ENCODE measurements around the gene SHROOM3.

The SHROOM3 gene

DNA sequence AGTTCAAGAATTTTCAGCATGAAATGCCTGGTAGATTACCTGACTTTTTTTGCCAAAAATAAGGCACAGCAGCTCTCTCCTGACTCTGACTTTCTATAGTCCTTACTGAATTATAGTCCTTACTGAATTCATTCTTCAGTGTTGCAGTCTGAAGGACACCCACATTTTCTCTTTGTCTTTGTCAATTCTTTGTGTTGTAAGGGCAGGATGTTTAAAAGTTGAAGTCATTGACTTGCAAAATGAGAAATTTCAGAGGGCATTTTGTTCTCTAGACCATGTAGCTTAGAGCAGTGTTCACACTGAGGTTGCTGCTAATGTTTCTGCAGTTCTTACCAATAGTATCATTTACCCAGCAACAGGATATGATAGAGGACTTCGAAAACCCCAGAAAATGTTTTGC, 295.0 kb downstream of the SHROOM3 start:
- Histone ChIP-seq H3K9ac (ENCODE audit: low read depth, low read length) (no peak overlapping the region), H3K4me1 (ENCODE audit: insufficient read depth, low read length) (peaks cover 30% of the 10 kb centered on the region)

GRCh38 chr4:76732246-76732645, 297.2 kb downstream of the SHROOM3 start:
- Histone ChIP-seq H3K9me3 (ENCODE audit: control insufficient read depth, insufficient read depth, low read length) (no peaks in the 10 kb centered on the region), H3K9ac (ENCODE audit: low read depth, low read length) (no peak overlapping the region), H3K36me3 (ENCODE audit: insufficient read depth, low read length) (no peaks in the 10 kb centered on the region), H3K4me1 (ENCODE audit: insufficient read depth, low read length) (peaks cover 18% of the 10 kb centered on the region)

More for the DNA sequence above, 295.0 kb downstream of the SHROOM3 start:
- no peaks in the 10 kb centered on the region for H3K36me3 ChIP-seq (ENCODE audit: insufficient read depth, low read length)
- no peaks in the 10 kb centered on the region for H3K9me3 ChIP-seq (ENCODE audit: control insufficient read depth, insufficient read depth, low read length)

DNA sequence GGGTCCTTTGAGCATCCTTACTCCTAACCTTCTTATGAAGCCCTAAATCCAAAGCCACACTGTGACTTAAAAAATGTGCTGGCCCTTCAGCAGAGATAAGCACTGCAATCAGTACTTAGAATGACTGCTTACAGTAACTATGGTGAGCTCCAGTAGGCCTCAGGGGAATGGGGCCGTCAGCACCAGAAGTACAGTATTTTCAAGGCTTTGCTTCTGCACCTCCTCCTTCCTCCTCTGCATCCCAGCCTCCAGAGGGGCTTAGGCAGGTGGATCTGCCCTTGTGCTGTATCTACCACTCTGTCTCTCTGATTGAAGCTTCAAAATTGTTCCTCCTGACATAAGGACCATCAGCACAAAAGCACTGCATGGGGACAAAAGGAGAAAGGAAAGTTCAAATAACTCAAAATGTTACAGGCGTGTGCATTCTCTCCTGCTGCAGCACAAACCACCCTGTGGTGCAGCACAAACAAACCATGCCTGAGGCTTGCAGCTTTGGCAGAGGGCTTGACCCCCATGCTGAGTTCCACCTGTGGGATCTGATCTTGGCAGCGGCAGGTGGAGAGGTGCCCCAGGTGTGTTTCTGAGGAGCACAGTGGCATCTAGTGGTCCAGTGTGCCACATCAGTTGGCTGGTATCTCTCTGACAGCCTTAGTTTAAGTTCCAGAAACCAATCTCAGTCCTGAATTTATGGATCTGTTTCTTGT, 298.2 kb downstream of the SHROOM3 start:
- no peaks in the 10 kb centered on the region for H3K36me3 ChIP-seq (ENCODE audit: insufficient read depth, low read length)
- H3K9ac ChIP-seq (ENCODE audit: low read depth, low read length): no peak overlapping the region
- peaks cover 18% of the 10 kb centered on the region for H3K4me1 ChIP-seq (ENCODE audit: insufficient read depth, low read length)
- H3K9me3 ChIP-seq (ENCODE audit: control insufficient read depth, insufficient read depth, low read length): no peaks in the 10 kb centered on the region

DNA sequence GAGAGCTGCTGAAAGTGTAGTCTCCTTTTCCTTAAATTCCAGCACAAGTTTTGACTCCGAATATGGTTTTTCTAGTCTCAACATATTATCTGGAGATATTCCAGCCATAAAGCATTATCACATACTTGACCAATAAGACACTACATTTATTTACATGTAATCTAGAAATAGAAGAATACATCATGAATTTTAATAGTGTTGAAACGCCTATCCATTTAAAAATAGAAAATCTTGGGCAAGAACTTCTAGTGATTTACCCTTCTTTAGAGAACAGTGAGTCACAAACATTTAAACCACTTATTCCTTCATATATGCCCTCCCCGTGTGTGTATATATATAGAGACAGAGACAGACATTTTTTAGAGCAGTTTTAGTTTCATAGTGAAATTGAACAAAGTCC, 301.4 kb downstream of the SHROOM3 start:
- 0 out of 2 replicates have a peak, but pooled peaks cover 6% of the 10 kb centered on the region for H3K36me3 ChIP-seq (ENCODE audit: insufficient read depth, low read length)
- no peak overlapping the region for H3K9ac ChIP-seq (ENCODE audit: low read depth, low read length)
- H3K4me1 ChIP-seq (ENCODE audit: insufficient read depth, low read length): no peaks in the 10 kb centered on the region
- H3K9me3 ChIP-seq (ENCODE audit: control insufficient read depth, insufficient read depth, low read length): no peaks in the 10 kb centered on the region

GRCh38 chr4:76737180-76737579, 302.2 kb downstream of the SHROOM3 start:
- H3K9me3 ChIP-seq (ENCODE audit: control insufficient read depth, insufficient read depth, low read length): no peaks in the 10 kb centered on the region
- no peaks in the 10 kb centered on the region for H3K4me1 ChIP-seq (ENCODE audit: insufficient read depth, low read length)
- no peak overlapping the region for H3K9ac ChIP-seq (ENCODE audit: low read depth, low read length)
- H3K36me3 ChIP-seq (ENCODE audit: insufficient read depth, low read length): peaks cover 10% of the 10 kb centered on the region; the same call in 1 of the 2 replicates

DNA sequence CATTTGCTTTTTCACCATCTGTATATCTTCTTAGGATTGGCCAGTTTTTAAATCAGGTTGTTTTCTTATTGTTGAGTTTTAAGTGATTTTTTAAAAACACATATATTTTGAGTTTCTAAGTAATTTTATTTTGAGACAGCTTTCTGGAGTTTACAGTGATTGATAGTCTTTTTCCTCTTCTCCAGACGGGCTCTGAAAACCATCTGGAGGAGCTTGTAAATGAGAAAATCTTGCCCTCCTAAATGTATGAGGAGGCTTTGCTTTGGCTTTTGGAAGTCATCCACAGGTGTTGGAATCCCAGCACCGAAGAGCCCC, 302.7 kb downstream of the SHROOM3 start:
- H3K9ac ChIP-seq (ENCODE audit: low read depth, low read length): no peak overlapping the region
- no peaks in the 10 kb centered on the region for H3K4me1 ChIP-seq (ENCODE audit: insufficient read depth, low read length)
- no peaks in the 10 kb centered on the region for H3K9me3 ChIP-seq (ENCODE audit: control insufficient read depth, insufficient read depth, low read length)
- peaks cover 10% of the 10 kb centered on the region; the same call in 1 of the 2 replicates for H3K36me3 ChIP-seq (ENCODE audit: insufficient read depth, low read length)

- H3K9ac ChIP-seq (ENCODE audit: low read depth, low read length): no peak overlapping the region
Measured at GRCh38 chr4:76738086-76738931, 303.3 kb downstream of the SHROOM3 start.

GRCh38 chr4:76740192-76740591, 305.2 kb downstream of the SHROOM3 start:
- no peaks in the 10 kb centered on the region for H3K9me3 ChIP-seq (ENCODE audit: control insufficient read depth, insufficient read depth, low read length)
- no peaks in the 10 kb centered on the region for H3K4me1 ChIP-seq (ENCODE audit: insufficient read depth, low read length)
- H3K9ac ChIP-seq (ENCODE audit: low read depth, low read length): no peak overlapping the region
- H3K36me3 ChIP-seq (ENCODE audit: insufficient read depth, low read length): peaks cover 10% of the 10 kb centered on the region; the same call in 1 of the 2 replicates

More at GRCh38 chr4:76738086-76738931, 303.3 kb downstream of the SHROOM3 start:
- peaks cover 10% of the 10 kb centered on the region; the same call in 1 of the 2 replicates for H3K36me3 ChIP-seq (ENCODE audit: insufficient read depth, low read length)
- no peaks in the 10 kb centered on the region for H3K9me3 ChIP-seq (ENCODE audit: control insufficient read depth, insufficient read depth, low read length)
- H3K4me1 ChIP-seq (ENCODE audit: insufficient read depth, low read length): no peaks in the 10 kb centered on the region

DNA sequence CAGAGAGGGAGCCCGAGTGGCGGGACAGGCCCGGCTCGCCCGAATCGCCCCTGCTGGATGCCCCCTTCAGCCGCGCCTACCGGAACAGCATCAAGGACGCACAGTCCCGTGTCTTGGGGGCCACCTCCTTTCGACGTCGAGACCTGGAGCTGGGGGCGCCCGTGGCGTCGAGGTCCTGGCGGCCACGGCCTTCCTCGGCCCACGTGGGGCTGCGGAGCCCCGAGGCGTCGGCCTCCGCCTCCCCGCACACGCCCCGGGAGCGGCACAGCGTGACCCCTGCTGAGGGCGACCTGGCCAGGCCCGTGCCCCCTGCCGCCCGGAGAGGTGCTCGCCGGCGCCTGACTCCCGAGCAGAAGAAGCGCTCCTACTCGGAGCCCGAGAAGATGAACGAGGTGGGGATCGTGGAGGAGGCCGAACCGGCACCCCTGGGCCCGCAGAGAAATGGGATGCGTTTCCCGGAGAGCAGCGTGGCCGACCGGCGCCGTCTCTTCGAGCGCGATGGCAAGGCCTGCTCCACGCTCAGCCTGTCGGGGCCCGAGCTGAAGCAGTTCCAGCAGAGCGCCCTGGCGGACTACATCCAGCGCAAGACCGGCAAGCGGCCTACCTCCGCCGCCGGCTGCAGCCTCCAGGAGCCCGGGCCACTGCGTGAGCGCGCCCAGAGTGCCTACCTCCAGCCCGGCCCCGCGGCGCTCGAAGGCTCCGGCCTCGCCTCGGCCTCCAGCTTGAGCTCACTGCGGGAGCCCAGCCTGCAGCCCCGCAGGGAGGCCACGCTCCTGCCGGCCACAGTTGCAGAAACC, 306.0 kb downstream of the SHROOM3 start:
- Histone ChIP-seq H3K36me3 (ENCODE audit: insufficient read depth, low read length) (peaks cover 10% of the 10 kb centered on the region; the same call in 1 of the 2 replicates), H3K9ac (ENCODE audit: low read depth, low read length) (no peak overlapping the region), H3K4me1 (ENCODE audit: insufficient read depth, low read length) (no peaks in the 10 kb centered on the region), H3K9me3 (ENCODE audit: control insufficient read depth, insufficient read depth, low read length) (no peaks in the 10 kb centered on the region)

GRCh38 chr4:76741663-76742020, 306.6 kb downstream of the SHROOM3 start:
- no peaks in the 10 kb centered on the region for H3K4me1 ChIP-seq (ENCODE audit: insufficient read depth, low read length)
- H3K9ac ChIP-seq (ENCODE audit: low read depth, low read length): no peak overlapping the region
- H3K9me3 ChIP-seq (ENCODE audit: control insufficient read depth, insufficient read depth, low read length): no peaks in the 10 kb centered on the region
- H3K36me3 ChIP-seq (ENCODE audit: insufficient read depth, low read length): peaks cover 10% of the 10 kb centered on the region; the same call in 1 of the 2 replicates

GRCh38 chr4:76744241-76744921, 309.4 kb downstream of the SHROOM3 start:
- Histone ChIP-seq H3K4me1 (ENCODE audit: insufficient read depth, low read length) (peaks cover 7% of the 10 kb centered on the region; the same call in 1 of the 2 replicates), H3K9ac (ENCODE audit: low read depth, low read length) (no peak overlapping the region), H3K9me3 (ENCODE audit: control insufficient read depth, insufficient read depth, low read length) (no peaks in the 10 kb centered on the region), H3K36me3 (ENCODE audit: insufficient read depth, low read length) (peaks cover 5% of the 10 kb centered on the region; the same call in 1 of the 2 replicates)

DNA sequence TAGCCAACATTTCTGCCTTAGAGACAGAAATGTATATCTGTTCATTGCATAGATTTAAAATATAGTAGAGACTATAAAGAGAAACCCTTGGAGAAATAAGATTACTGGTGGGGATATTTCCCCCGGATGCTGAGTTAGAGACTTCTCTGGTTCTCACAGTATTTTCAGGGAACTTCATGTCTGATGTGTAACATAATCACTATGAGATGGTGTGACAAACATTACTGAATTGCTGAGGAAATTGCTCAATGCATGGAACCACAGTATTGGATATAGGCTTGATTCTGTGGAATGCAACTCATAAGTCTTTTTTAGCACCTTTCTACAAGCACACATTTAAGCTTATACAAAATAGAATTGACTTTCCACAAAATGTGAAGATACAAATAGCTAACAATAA, 310.2 kb downstream of the SHROOM3 start:
- peaks cover 7% of the 10 kb centered on the region; the same call in 1 of the 2 replicates for H3K4me1 ChIP-seq (ENCODE audit: insufficient read depth, low read length)
- no peak overlapping the region for H3K9ac ChIP-seq (ENCODE audit: low read depth, low read length)
- H3K9me3 ChIP-seq (ENCODE audit: control insufficient read depth, insufficient read depth, low read length): no peaks in the 10 kb centered on the region
- peaks cover 4% of the 10 kb centered on the region; the same call in 1 of the 2 replicates for H3K36me3 ChIP-seq (ENCODE audit: insufficient read depth, low read length)

- peaks cover 7% of the 10 kb centered on the region; the same call in 1 of the 2 replicates for H3K4me1 ChIP-seq (ENCODE audit: insufficient read depth, low read length)
- no peak overlapping the region for H3K9ac ChIP-seq (ENCODE audit: low read depth, low read length)
- H3K36me3 ChIP-seq (ENCODE audit: insufficient read depth, low read length): no peaks in the 10 kb centered on the region; the same call in 1 of the 2 replicates
Measured at GRCh38 chr4:76747563-76747962, 312.5 kb downstream of the SHROOM3 start.

More at GRCh38 chr4:76747563-76747962, 312.5 kb downstream of the SHROOM3 start:
- peaks cover 5% of the 10 kb centered on the region; the same call in 1 of the 2 replicates for H3K9me3 ChIP-seq (ENCODE audit: control insufficient read depth, insufficient read depth, low read length)

Measured in ES-I3 (cell line).